ENCODE measurements around the gene IFT80. TPM values are rescaled to one million over a fixed set of nuclear protein-coding genes. Genes with fewer than 3 reads are reported as not detected.

The IFT80 gene
- total RNA-seq, 1 donor from 2014 or later, result 24.0 TPM

DNA sequence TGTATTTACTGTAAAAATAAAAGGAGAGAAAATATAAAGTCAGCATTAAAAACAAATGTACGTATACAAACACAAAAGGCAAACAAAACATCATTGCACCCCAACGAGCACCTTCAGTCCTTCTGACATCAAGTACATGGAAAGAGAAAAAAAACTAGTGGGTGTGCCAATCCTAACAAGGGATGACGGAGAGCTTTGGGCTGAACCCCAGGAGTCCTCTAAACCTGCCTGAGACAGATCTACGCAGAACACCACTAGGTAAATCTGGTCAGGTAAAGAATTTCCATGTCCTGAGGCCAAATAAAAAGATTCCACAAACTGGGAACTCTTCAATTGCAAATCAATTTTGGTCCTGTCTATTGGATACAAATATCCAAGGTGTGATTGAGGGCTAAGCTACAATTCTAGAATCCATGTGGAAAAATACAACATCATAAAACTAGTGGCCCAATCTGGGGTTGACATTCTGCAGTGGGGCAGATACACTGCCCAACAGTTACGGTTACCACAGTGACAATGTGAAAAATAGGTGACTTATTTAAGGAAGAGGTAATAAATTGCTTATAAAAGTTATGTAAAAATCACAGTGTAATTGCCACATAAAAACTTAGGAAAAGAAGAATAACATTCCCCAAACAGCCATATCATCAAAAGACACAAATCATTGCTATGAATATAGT, 14.2 kb downstream of the IFT80 start:
- Histone ChIP-seq H3K36me3 (ENCODE audit: control insufficient read depth, insufficient read depth, low read length) (no peaks in the 10 kb centered on the region), H3K27me3 (ENCODE audit: control insufficient read depth, insufficient read depth, low read length) (no peaks in the 10 kb centered on the region), H3K4me3 (ENCODE audit: low read depth, low read length) (no peak overlapping the region)
- TF ChIP-seq, protein P1, sequence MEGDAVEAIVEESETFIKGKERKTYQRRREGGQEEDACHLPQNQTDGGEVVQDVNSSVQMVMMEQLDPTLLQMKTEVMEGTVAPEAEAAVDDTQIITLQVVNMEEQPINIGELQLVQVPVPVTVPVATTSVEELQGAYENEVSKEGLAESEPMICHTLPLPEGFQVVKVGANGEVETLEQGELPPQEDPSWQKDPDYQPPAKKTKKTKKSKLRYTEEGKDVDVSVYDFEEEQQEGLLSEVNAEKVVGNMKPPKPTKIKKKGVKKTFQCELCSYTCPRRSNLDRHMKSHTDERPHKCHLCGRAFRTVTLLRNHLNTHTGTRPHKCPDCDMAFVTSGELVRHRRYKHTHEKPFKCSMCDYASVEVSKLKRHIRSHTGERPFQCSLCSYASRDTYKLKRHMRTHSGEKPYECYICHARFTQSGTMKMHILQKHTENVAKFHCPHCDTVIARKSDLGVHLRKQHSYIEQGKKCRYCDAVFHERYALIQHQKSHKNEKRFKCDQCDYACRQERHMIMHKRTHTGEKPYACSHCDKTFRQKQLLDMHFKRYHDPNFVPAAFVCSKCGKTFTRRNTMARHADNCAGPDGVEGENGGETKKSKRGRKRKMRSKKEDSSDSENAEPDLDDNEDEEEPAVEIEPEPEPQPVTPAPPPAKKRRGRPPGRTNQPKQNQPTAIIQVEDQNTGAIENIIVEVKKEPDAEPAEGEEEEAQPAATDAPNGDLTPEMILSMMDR (IDR thresholded peaks at IDR 0.05; ENCODE audit: insufficient read depth, low read length, poor library complexity, severe bottlenecking), result no peak
- no peak for DNase-seq (ENCODE audit: low read depth)

DNA sequence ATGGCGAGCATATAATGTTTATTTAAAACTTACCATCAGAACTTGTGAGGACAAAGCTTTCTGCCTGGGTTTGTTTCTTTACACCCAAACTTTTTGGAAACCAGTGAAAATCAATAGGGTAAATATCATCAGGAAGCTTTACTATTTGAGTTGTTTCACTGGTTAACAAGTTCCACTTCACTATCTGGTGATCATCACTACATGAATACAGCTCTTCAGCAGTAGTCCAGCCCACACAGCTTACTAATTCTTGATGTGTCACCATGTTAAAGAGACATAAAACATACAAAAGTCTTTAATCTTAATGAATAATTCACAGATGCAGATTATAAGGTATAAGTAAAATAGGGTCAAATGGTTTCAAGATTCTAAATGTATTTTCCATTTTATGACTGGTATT, 17.6 kb downstream of the IFT80 start:
- no peak for DNase-seq (ENCODE audit: low read depth)
- Histone ChIP-seq H3K27me3 (ENCODE audit: control insufficient read depth, insufficient read depth, low read length) (no peaks in the 10 kb centered on the region), H3K4me3 (ENCODE audit: low read depth, low read length) (no peak overlapping the region), H3K36me3 (ENCODE audit: control insufficient read depth, insufficient read depth, low read length) (no peaks in the 10 kb centered on the region)
- TF ChIP-seq, protein P1 (IDR thresholded peaks at IDR 0.05; ENCODE audit: insufficient read depth, low read length, poor library complexity, severe bottlenecking), result no peak

DNA sequence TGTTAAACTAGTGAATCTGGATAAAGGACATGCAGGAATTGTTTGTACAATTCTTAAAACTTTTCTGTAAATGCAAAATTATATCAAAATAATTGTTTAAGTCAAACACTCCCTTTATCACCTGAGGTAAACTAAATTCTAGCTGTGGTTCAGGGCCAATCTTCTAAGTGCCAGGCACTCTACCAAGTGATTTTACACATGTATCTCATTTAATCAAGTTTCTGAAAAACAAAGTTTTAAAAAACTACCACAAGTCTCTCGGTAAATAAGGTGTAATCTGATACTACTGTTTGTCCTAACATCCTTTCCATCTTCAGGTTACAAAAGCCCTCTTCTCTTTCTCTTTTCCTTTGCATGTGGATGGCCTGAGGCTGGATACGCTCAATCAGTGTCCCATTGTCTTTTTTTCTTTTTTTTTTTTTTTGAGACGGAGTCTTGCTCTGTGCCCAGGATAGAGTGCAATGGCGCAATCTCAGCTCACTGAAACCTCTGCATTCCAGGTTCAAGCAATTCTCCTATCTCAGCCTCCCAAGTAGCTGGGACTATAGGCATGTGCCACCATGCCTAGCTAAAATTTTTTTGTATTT, 19.3 kb downstream of the IFT80 start:
- Histone ChIP-seq H3K4me3 (ENCODE audit: low read depth, low read length) (no peak overlapping the region), H3K27me3 (ENCODE audit: control insufficient read depth, insufficient read depth, low read length) (no peaks in the 10 kb centered on the region), H3K36me3 (ENCODE audit: control insufficient read depth, insufficient read depth, low read length) (no peaks in the 10 kb centered on the region)
- TF ChIP-seq, protein P1 (IDR thresholded peaks at IDR 0.05; ENCODE audit: insufficient read depth, low read length, poor library complexity, severe bottlenecking), result no peak
- no peak for DNase-seq (ENCODE audit: low read depth)

DNA sequence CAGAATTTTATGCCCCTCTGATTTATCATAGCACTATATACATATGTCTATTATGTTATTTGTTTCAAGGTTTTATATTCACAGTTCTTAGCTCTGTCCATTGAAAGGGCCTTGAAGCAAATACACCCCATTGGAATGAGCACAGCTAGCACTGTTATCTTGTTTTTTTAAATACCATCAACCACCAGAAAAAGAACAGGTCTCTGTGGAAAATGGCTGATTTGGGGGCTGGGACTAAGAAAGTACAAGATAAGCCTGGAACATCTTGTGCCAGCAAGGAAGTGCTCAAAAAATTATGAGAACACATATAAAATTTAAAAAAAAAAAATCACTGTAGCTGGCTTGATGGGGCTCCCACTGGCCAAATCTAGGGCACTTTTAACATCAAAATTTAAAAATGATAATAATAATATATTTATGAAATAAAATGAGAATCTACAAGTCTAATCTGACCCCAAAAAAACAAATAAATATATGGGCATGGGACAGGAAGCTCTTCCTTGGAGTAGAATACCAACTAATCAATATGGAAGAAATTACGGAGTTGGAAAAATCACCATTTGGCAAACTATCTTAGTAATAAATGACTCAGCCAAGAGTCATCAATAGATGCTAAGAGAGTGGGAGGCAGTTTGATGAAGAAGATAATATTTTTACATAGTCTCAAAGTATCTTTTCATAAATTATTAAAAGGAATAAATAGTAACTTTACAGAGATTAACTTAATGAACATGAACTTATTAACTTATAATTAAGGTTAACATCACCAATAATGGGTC, 20.5 kb downstream of the IFT80 start:
- no peak overlapping the region for H3K4me3 ChIP-seq (ENCODE audit: low read depth, low read length)
- DNase-seq (ENCODE audit: low read depth), result no peak
- H3K27me3 ChIP-seq (ENCODE audit: control insufficient read depth, insufficient read depth, low read length), result no peaks in the 10 kb centered on the region
- H3K36me3 ChIP-seq (ENCODE audit: control insufficient read depth, insufficient read depth, low read length), result peaks cover 2% of the 10 kb centered on the region
- TF ChIP-seq, protein P1 (IDR thresholded peaks at IDR 0.05; ENCODE audit: insufficient read depth, low read length, poor library complexity, severe bottlenecking), result no peak

DNA sequence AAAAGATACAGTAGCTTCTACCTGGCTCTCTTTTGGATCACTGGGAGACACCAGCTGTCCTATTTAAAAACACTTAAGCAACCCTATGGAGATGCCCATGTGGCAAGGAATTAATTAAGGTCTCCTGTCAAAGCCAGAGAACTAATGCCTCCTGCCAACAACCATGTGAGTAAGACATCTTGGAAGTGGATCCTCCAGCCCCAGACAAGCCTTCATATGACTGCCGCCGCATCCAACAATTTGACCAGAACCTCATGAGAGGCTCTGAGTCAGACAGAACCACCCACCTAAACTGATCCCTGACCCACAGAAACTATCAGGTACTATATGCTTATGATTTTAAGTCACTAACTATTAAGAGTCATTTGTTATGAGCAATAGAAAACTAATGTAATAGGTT, 22.3 kb downstream of the IFT80 start:
- H3K27me3 ChIP-seq (ENCODE audit: control insufficient read depth, insufficient read depth, low read length), result no peaks in the 10 kb centered on the region
- DNase-seq (ENCODE audit: low read depth), result no peak
- no peak overlapping the region for H3K4me3 ChIP-seq (ENCODE audit: low read depth, low read length)
- TF ChIP-seq, protein P1 (IDR thresholded peaks at IDR 0.05; ENCODE audit: insufficient read depth, low read length, poor library complexity, severe bottlenecking), result no peak
- H3K36me3 ChIP-seq (ENCODE audit: control insufficient read depth, insufficient read depth, low read length), result peaks cover 2% of the 10 kb centered on the region
